ENCODE results near the gene TSHZ2.

DNA sequence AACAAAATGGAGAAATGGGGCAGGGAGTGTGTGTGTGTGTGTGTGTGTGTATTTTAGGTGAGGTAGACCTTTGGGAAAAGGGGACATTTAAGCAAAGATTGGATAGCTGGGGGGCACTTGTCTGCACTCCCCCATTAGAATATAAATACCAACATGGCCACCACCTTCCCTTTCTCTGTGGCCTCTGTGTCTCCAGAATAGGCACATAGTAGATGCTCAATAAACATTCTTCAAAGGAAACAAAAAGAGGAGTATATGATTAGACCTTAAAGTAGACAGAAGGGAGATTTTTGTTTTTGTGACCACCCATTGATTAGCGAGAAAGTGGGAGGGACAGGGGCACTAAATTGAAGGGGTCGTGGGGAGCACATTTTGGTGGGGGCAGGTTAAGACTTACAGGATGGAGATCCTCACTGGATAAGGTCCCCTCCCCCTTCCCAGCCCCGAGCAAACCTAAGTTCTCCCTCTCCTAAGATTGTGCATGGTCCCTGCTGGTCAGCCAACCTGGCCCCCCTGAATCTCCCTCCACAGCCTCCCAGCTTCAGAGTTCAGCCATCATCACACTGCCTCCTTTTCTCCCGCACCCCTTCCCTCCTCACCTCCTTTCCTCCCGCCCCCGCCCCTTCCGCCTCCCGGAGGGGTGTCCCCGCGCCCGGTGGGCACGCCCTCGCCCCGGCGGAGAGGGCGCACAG, 514 bp upstream of the TSHZ2 start:
- TF ChIP-seq HDAC2 (IDR thresholded peaks at IDR 0.05) (no peak), TRIM28 (IDR thresholded peaks at IDR 0.05) (no peak), FOXK1 (CRISPR knock-in tag; IDR thresholded peaks at IDR 0.05; ENCODE audit: borderline replicate concordance) (no peak), RB1 (IDR thresholded peaks at IDR 0.05; ENCODE audit: low read depth) (no peak), SLC30A9 (CRISPR knock-in tag; IDR thresholded peaks at IDR 0.05) (no peak), TEAD2 (tag; IDR thresholded peaks at IDR 0.05) (no peak), MYC (IDR thresholded peaks at IDR 0.05; ENCODE audit: low read depth, low read length) (no peak), MYC (CRISPR knock-in tag; IDR thresholded peaks at IDR 0.05; ENCODE audit: borderline replicate concordance, low read depth) (no peak), JUN (IDR thresholded peaks at IDR 0.05; ENCODE audit: borderline replicate concordance, low read depth, low read length) (no peak), JUN (CRISPR knock-in tag; IDR thresholded peaks at IDR 0.05; ENCODE audit: borderline replicate concordance) (no peak), FIP1L1 (IDR thresholded peaks at IDR 0.05; ENCODE audit: low read depth, low read length, poor library complexity, severe bottlenecking) (no peak)
- TF ChIP-seq, protein P1, sequence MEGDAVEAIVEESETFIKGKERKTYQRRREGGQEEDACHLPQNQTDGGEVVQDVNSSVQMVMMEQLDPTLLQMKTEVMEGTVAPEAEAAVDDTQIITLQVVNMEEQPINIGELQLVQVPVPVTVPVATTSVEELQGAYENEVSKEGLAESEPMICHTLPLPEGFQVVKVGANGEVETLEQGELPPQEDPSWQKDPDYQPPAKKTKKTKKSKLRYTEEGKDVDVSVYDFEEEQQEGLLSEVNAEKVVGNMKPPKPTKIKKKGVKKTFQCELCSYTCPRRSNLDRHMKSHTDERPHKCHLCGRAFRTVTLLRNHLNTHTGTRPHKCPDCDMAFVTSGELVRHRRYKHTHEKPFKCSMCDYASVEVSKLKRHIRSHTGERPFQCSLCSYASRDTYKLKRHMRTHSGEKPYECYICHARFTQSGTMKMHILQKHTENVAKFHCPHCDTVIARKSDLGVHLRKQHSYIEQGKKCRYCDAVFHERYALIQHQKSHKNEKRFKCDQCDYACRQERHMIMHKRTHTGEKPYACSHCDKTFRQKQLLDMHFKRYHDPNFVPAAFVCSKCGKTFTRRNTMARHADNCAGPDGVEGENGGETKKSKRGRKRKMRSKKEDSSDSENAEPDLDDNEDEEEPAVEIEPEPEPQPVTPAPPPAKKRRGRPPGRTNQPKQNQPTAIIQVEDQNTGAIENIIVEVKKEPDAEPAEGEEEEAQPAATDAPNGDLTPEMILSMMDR (IDR thresholded peaks at IDR 0.05 in 2 of 3, conservative IDR thresholded peaks at IDR 0.05 in 1 of 3; ENCODE audit: insufficient read depth in 2 of 3, low read depth in 1 of 3, low read length in 3 of 3): no peak
- TF ChIP-seq, protein P2, sequence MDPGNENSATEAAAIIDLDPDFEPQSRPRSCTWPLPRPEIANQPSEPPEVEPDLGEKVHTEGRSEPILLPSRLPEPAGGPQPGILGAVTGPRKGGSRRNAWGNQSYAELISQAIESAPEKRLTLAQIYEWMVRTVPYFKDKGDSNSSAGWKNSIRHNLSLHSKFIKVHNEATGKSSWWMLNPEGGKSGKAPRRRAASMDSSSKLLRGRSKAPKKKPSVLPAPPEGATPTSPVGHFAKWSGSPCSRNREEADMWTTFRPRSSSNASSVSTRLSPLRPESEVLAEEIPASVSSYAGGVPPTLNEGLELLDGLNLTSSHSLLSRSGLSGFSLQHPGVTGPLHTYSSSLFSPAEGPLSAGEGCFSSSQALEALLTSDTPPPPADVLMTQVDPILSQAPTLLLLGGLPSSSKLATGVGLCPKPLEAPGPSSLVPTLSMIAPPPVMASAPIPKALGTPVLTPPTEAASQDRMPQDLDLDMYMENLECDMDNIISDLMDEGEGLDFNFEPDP (CRISPR knock-in tag; IDR thresholded peaks at IDR 0.05): no peak
- TF ChIP-seq, protein P3, sequence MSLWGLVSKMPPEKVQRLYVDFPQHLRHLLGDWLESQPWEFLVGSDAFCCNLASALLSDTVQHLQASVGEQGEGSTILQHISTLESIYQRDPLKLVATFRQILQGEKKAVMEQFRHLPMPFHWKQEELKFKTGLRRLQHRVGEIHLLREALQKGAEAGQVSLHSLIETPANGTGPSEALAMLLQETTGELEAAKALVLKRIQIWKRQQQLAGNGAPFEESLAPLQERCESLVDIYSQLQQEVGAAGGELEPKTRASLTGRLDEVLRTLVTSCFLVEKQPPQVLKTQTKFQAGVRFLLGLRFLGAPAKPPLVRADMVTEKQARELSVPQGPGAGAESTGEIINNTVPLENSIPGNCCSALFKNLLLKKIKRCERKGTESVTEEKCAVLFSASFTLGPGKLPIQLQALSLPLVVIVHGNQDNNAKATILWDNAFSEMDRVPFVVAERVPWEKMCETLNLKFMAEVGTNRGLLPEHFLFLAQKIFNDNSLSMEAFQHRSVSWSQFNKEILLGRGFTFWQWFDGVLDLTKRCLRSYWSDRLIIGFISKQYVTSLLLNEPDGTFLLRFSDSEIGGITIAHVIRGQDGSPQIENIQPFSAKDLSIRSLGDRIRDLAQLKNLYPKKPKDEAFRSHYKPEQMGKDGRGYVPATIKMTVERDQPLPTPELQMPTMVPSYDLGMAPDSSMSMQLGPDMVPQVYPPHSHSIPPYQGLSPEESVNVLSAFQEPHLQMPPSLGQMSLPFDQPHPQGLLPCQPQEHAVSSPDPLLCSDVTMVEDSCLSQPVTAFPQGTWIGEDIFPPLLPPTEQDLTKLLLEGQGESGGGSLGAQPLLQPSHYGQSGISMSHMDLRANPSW (CRISPR knock-in tag; IDR thresholded peaks at IDR 0.05): no peak
